DMS 273 (cell line): ENCODE results near the gene PRPSAP1.
"Not testable (repeated sequence)": the region's sequence is repeated elsewhere in the genome, so short reads cannot be mapped to it uniquely, and the experiment has no call there.

Source experiments
- DNase-seq: peaks from one replicate; lab custom pipeline; 2025; ENCODE audit not compliant: unreplicated experiment; lab: John Stamatoyannopoulos, UW

Gene PRPSAP1

GRCh38 chr17:76360461-76360860, 6.7 kb upstream of the PRPSAP1 start:
- no peak for DNase-seq

GRCh38 chr17:76359776-76360175, 6.1 kb upstream of the PRPSAP1 start:
- not testable (repeated sequence) for DNase-seq

GRCh38 chr17:76359375-76359774, 5.7 kb upstream of the PRPSAP1 start:
- DNase-seq: no peak

GRCh38 chr17:76357597-76358158, 4.0 kb upstream of the PRPSAP1 start:
- no peak for DNase-seq

GRCh38 chr17:76356803-76357456, 3.2 kb upstream of the PRPSAP1 start:
- DNase-seq: no peak

- DNase-seq: peak; percentile 27
These were observed 1.1 kb upstream of the PRPSAP1 start for GRCh38 chr17:76354747-76355310.

- no peak for DNase-seq
These were observed 607 bp upstream of the PRPSAP1 start for GRCh38 chr17:76354317-76354729.

- peak; percentile 51 for DNase-seq
These were observed 615 bp downstream of the PRPSAP1 start for GRCh38 chr17:76353004-76353598.

- no peak for DNase-seq
These were observed 2.1 kb downstream of the PRPSAP1 start for GRCh38 chr17:76351526-76352071.

- DNase-seq: no peak
These were observed 3.3 kb downstream of the PRPSAP1 start for GRCh38 chr17:76350463-76350862.

GRCh38 chr17:76346936-76347335, 6.8 kb downstream of the PRPSAP1 start:
- not testable (repeated sequence) for DNase-seq

GRCh38 chr17:76345377-76345974, 8.2 kb downstream of the PRPSAP1 start:
- no peak for DNase-seq

- no peak for DNase-seq
These were observed 10.6 kb downstream of the PRPSAP1 start for GRCh38 chr17:76343106-76343505.

GRCh38 chr17:76341301-76341700, 12.4 kb downstream of the PRPSAP1 start:
- no peak for DNase-seq

- no peak for DNase-seq
These were observed 16.3 kb downstream of the PRPSAP1 start for GRCh38 chr17:76337413-76337777.

- DNase-seq: no peak
These were observed 16.8 kb downstream of the PRPSAP1 start for GRCh38 chr17:76336756-76337412.

GRCh38 chr17:76335716-76336381, 17.9 kb downstream of the PRPSAP1 start:
- DNase-seq: no peak

GRCh38 chr17:76333673-76334505, 19.8 kb downstream of the PRPSAP1 start:
- DNase-seq: no peak

- DNase-seq: no peak
These were observed 22.6 kb downstream of the PRPSAP1 start for GRCh38 chr17:76331083-76331482.

- DNase-seq: no peak
These were observed 24.1 kb downstream of the PRPSAP1 start for GRCh38 chr17:76329664-76330063.
